Measurements from ENCODE around the gene ETFB. TPM values are rescaled to one million over a fixed set of nuclear protein-coding genes. Genes with fewer than 3 reads are reported as not detected.

Gene ETFB
- total and polyA plus RNA-seq, 10 of the 15 experiments (the other 5 are each of a cell fraction or from before 2014, with no cell fraction given) = 15.1 to 166 (median 87.8) TPM

DNA sequence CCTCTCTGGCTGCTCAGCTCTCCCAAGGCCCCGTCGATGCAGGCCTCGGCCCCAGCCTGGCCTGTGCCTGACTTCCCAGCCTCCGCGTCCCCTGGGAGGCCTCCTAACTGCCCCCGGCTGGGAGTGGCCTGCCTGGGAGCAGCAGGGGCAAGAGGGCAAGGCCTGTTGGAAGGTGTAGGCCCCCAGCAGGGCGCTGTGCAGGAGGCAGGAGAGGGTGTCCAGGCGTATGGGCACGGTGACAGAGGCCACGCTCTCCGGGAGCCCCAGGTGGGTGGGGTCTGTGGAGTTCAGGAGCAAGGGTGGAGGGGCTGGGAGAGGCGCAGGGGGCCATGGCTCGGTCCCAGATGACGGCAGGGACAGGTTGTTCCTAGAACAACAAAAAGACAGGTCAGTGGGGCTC, 23.0 kb upstream of the ETFB start:
- RAD21 ChIA-PET (ENCODE audit: unreplicated experiment) = no interaction called here
- FAIRE-seq = no peak
- H3K36me3 ChIP-seq (ENCODE audit: control insufficient read depth in 2 of 2, insufficient read depth in 2 of 2, low read length in 1 of 2) = no peaks in the 10 kb centered on the region
- no peaks in the 10 kb centered on the region for H3K9me3 ChIP-seq (replicated peaks; ENCODE audit: control insufficient read depth, insufficient read depth, low read length)
- CTCF ChIA-PET = no interaction called here
- no peak overlapping the region for H3K27ac ChIP-seq (ENCODE audit: control insufficient read depth, insufficient read depth)
- no peak for DNase-seq (ENCODE audit: low read depth, low spot score)
- no peaks in the 10 kb centered on the region for H3K79me2 ChIP-seq (ENCODE audit: control insufficient read depth, insufficient read depth, low read length)
- no peak overlapping the region for H3K4me3 ChIP-seq
- in situ Hi-C loops (cut with MboI) (loop anchor here (25.0 kb wide), 1 partner anchor 1148 kb away; the partner anchor contains the start of gene ZNF808), intact Hi-C loops (cut with micrococcal nuclease; ENCODE audit: unreplicated experiment) (no loop called here)
- TF ChIP-seq, protein P1, sequence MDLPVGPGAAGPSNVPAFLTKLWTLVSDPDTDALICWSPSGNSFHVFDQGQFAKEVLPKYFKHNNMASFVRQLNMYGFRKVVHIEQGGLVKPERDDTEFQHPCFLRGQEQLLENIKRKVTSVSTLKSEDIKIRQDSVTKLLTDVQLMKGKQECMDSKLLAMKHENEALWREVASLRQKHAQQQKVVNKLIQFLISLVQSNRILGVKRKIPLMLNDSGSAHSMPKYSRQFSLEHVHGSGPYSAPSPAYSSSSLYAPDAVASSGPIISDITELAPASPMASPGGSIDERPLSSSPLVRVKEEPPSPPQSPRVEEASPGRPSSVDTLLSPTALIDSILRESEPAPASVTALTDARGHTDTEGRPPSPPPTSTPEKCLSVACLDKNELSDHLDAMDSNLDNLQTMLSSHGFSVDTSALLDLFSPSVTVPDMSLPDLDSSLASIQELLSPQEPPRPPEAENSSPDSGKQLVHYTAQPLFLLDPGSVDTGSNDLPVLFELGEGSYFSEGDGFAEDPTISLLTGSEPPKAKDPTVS (IDR thresholded peaks at IDR 0.05; ENCODE audit: low read depth, low read length) = no peak
- TF ChIP-seq CBFB (IDR thresholded peaks at IDR 0.05; ENCODE audit: low read depth) (no peak), BACH1 (IDR thresholded peaks at IDR 0.05; ENCODE audit: borderline replicate concordance) (no peak), SP1 (IDR thresholded peaks at IDR 0.05; ENCODE audit: low read depth, low read length) (no peak), CHD2 (IDR thresholded peaks at IDR 0.05; ENCODE audit: borderline replicate concordance, low read depth, low read length) (no peak), ZNF24 (IDR thresholded peaks at IDR 0.05) (no peak), SUPT20H (IDR thresholded peaks at IDR 0.05; ENCODE audit: borderline replicate concordance, control insufficient read depth, low read depth, low read length) (no peak), POLR2AphosphoS5 (IDR thresholded peaks at IDR 0.05; ENCODE audit: low read length) (no peak), TCF7 (IDR thresholded peaks at IDR 0.05; ENCODE audit: borderline replicate concordance) (no peak), RFX5 (IDR thresholded peaks at IDR 0.05; ENCODE audit: low read depth, low read length) (no peak), NR2C1 (IDR thresholded peaks at IDR 0.05) (no peak), HCFC1 (IDR thresholded peaks at IDR 0.05; ENCODE audit: low read length) (no peak)
- TF ChIP-seq, protein P2, sequence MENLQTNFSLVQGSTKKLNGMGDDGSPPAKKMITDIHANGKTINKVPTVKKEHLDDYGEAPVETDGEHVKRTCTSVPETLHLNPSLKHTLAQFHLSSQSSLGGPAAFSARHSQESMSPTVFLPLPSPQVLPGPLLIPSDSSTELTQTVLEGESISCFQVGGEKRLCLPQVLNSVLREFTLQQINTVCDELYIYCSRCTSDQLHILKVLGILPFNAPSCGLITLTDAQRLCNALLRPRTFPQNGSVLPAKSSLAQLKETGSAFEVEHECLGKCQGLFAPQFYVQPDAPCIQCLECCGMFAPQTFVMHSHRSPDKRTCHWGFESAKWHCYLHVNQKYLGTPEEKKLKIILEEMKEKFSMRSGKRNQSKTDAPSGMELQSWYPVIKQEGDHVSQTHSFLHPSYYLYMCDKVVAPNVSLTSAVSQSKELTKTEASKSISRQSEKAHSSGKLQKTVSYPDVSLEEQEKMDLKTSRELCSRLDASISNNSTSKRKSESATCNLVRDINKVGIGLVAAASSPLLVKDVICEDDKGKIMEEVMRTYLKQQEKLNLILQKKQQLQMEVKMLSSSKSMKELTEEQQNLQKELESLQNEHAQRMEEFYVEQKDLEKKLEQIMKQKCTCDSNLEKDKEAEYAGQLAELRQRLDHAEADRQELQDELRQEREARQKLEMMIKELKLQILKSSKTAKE (IDR thresholded peaks at IDR 0.05; ENCODE audit: low read depth, poor library complexity, severe bottlenecking) = no peak
- TF ChIP-seq, protein P3, sequence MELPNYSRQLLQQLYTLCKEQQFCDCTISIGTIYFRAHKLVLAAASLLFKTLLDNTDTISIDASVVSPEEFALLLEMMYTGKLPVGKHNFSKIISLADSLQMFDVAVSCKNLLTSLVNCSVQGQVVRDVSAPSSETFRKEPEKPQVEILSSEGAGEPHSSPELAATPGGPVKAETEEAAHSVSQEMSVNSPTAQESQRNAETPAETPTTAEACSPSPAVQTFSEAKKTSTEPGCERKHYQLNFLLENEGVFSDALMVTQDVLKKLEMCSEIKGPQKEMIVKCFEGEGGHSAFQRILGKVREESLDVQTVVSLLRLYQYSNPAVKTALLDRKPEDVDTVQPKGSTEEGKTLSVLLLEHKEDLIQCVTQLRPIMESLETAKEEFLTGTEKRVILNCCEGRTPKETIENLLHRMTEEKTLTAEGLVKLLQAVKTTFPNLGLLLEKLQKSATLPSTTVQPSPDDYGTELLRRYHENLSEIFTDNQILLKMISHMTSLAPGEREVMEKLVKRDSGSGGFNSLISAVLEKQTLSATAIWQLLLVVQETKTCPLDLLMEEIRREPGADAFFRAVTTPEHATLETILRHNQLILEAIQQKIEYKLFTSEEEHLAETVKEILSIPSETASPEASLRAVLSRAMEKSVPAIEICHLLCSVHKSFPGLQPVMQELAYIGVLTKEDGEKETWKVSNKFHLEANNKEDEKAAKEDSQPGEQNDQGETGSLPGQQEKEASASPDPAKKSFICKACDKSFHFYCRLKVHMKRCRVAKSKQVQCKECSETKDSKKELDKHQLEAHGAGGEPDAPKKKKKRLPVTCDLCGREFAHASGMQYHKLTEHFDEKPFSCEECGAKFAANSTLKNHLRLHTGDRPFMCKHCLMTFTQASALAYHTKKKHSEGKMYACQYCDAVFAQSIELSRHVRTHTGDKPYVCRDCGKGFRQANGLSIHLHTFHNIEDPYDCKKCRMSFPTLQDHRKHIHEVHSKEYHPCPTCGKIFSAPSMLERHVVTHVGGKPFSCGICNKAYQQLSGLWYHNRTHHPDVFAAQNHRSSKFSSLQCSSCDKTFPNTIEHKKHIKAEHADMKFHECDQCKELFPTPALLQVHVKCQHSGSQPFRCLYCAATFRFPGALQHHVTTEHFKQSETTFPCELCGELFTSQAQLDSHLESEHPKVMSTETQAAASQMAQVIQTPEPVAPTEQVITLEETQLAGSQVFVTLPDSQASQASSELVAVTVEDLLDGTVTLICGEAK (IDR thresholded peaks at IDR 0.05; ENCODE audit: borderline replicate concordance) = no peak
- no peaks in the 10 kb centered on the region for H3K27me3 ChIP-seq (replicated peaks in 1 of 2; ENCODE audit: control insufficient read depth in 2 of 2, insufficient read depth in 2 of 2, low read length in 1 of 2)
- no peak overlapping the region for H3K9ac ChIP-seq (ENCODE audit: control insufficient read depth, insufficient read depth, low read length)
- no peak overlapping the region for H3K4me2 ChIP-seq (ENCODE audit: control insufficient read depth, insufficient read depth)
- BruUV-seq (replicated peaks) = no TSS peak
- SMC1A ChIA-PET (ENCODE audit: uncharacterized antibody, unreplicated experiment) = interaction anchor here (0.6 kb wide), 2 partner anchors 7 to 46 kb away, joined by 3 read pairs; no protein-coding TSS in a partner anchor
- H3K4me1 ChIP-seq (ENCODE audit: control insufficient read depth, insufficient read depth, low read length) = peaks cover 9% of the 10 kb centered on the region
- POLR2A ChIA-PET = no interaction called here
- no peak for ATAC-seq
- H4K20me1 ChIP-seq (ENCODE audit: control insufficient read depth, insufficient read depth) = no peaks in the 10 kb centered on the region
- WGBS (ENCODE audit: insufficient coverage, insufficient replicate concordance, low lambda C conversion rate, missing lambda C conversion rate) = 73% methylated on average over 14 of the region's 14 CpGs
- H2AFZ ChIP-seq (ENCODE audit: control insufficient read depth, low read depth, low read length) = no peak overlapping the region
